ENCODE results near the gene WIPF2.

Gene WIPF2

DNA sequence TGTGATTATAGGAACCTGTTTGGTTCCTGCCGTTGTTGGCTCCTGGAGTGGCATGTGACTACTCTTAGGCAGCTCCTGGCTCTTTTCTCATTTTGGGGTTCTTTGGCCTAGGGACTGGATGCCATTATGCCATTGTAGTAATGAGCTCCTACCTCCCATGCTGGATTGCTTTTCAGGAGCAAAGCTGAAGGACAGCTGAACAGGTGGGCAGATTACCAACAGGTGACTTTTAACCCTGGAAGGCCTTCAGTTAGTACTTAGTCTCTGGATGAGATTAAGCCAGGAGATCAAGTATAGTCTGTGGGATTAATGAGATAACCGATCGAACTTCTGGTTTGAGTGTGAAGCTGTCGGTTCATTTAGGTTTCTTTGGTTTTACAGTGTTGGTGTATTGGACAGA lies 25.2 kb downstream of the WIPF2 start:
- 80% methylated on average over 1 of the region's 4 CpGs for WGBS (ENCODE audit: insufficient coverage)
- POLR2A ChIA-PET, result interaction anchor here (0.7 kb wide), 1 partner anchor 49 kb away, joined by 3 read pairs; no protein-coding TSS in a partner anchor
- H3K36me3 ChIP-seq (ENCODE audit: control insufficient read depth in 4 of 4, insufficient read depth in 4 of 4, low read length in 3 of 4), result peaks cover 0 to 3% (median 1%) of the 10 kb centered on the region in 4 experiments

DNA sequence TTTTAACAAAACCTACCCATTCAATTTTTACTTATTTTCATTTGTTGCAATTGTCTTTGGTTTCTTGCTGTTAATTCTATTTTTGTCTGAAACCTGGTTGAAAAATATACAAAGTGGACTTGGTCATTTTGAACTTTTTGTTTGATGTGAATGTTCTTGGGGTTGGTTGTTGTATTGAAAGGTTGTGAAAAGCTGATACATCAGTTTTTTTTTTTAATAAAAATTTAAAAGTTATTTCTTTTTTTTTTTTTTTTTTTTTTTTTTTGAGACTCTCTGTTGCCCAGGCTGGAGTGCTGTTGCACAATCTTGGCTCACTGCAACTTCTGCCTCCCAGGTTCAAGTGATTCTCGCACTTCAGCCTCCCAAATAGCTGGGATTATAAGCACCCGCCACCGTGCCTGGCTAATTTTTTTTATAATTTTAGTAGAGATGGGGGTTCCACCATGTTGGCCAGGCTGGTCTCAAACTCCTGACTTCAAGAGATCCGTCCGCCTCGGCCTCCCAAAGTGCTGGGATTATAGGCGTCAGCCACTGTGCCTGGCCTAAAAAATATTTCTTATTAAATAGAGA lies 28.9 kb downstream of the WIPF2 start:
- DNase-seq, result no peak
- CTCF ChIA-PET, result no interaction called here
- WGBS (ENCODE audit: insufficient coverage), result 92% methylated on average over 6 of the region's 7 CpGs

More for the DNA sequence above, 25.2 kb downstream of the WIPF2 start:
- Histone ChIP-seq H3K27ac (ENCODE audit: insufficient read depth in 1 of 2, low read depth in 1 of 2, low read length in 2 of 2, poor library complexity in 1 of 2, severe bottlenecking in 2 of 2) (no peak overlapping the region), H3K4me1 (ENCODE audit: control extremely low read depth in 1 of 4, control insufficient read depth in 4 of 4, insufficient read depth in 4 of 4, low read length in 3 of 4) (no peaks in the 10 kb centered on the region), H3K4me3 (ENCODE audit: control insufficient read depth in 1 of 7, extremely low read depth in 1 of 7, insufficient read depth in 4 of 7, low read depth in 2 of 7, low read length in 6 of 7) (no peak overlapping the region), H3K27me3 (replicated peaks in 2 of 5; ENCODE audit: control insufficient read depth in 4 of 5, insufficient read depth in 5 of 5, low read length in 4 of 5) (no peaks in the 10 kb centered on the region), H3K9me3 (ENCODE audit: control extremely low read depth in 1 of 5, control insufficient read depth in 4 of 5, insufficient read depth in 2 of 5, low read depth in 1 of 5, low read length in 4 of 5) (no peaks in the 10 kb centered on the region)
- no peak for DNase-seq
- CTCF ChIA-PET, result interaction anchor here (1.2 kb wide), 1 partner anchor 33 kb away, joined by 3 read pairs; no protein-coding TSS in a partner anchor

DNA sequence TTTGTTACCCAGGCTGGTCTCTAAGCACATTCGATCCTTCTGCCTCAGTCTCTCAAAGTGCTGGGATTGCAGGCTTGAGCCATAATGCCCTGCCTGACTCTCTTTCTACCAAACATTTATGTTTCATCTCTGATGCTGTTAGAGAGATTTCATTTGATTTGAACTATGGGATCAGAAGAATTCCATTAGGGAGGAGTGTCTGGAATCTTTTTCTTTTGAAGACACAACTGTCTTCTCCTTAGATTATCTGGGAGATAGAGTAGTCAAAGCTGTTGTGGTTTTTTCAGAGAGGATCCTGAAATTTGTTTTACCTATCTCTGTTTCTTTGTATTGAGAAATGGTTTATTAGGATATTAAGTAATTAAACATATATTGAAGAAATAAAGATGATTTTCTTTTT lies 29.4 kb downstream of the WIPF2 start:
- Histone ChIP-seq H3K27ac (ENCODE audit: insufficient read depth in 1 of 2, low read depth in 1 of 2, low read length in 2 of 2, poor library complexity in 1 of 2, severe bottlenecking in 2 of 2) (no peak overlapping the region), H3K4me1 (ENCODE audit: control extremely low read depth in 1 of 4, control insufficient read depth in 4 of 4, insufficient read depth in 4 of 4, low read length in 3 of 4) (no peaks in the 10 kb centered on the region), H3K9me3 (ENCODE audit: control extremely low read depth in 1 of 5, control insufficient read depth in 4 of 5, insufficient read depth in 2 of 5, low read depth in 1 of 5, low read length in 4 of 5) (no peaks in the 10 kb centered on the region), H3K4me3 (ENCODE audit: control insufficient read depth in 1 of 7, extremely low read depth in 1 of 7, insufficient read depth in 4 of 7, low read depth in 2 of 7, low read length in 6 of 7) (no peak overlapping the region), H3K36me3 (ENCODE audit: control insufficient read depth in 4 of 4, insufficient read depth in 4 of 4, low read length in 3 of 4) (peaks cover 0 to 3% (median 0%) of the 10 kb centered on the region in 4 experiments), H3K27me3 (replicated peaks in 2 of 5; ENCODE audit: control insufficient read depth in 4 of 5, insufficient read depth in 5 of 5, low read length in 4 of 5) (no peaks in the 10 kb centered on the region)
- ChIA-PET CTCF (no interaction called here), POLR2A (no interaction called here)
- WGBS (ENCODE audit: insufficient coverage), result no CpG with 5 or more reads among the region's 1 CpG
- no peak for DNase-seq

More for the DNA sequence above, 28.9 kb downstream of the WIPF2 start:
- H3K4me3 ChIP-seq (ENCODE audit: control insufficient read depth in 1 of 7, extremely low read depth in 1 of 7, insufficient read depth in 4 of 7, low read depth in 2 of 7, low read length in 6 of 7), result no peak overlapping the region
- H3K27me3 ChIP-seq (replicated peaks in 2 of 5; ENCODE audit: control insufficient read depth in 4 of 5, insufficient read depth in 5 of 5, low read length in 4 of 5), result no peaks in the 10 kb centered on the region
- H3K27ac ChIP-seq (ENCODE audit: insufficient read depth in 1 of 2, low read depth in 1 of 2, low read length in 2 of 2, poor library complexity in 1 of 2, severe bottlenecking in 2 of 2), result no peak overlapping the region
- H3K9me3 ChIP-seq (ENCODE audit: control extremely low read depth in 1 of 5, control insufficient read depth in 4 of 5, insufficient read depth in 2 of 5, low read depth in 1 of 5, low read length in 4 of 5), result no peaks in the 10 kb centered on the region
- peaks cover 0 to 3% (median 0%) of the 10 kb centered on the region in 4 experiments for H3K36me3 ChIP-seq (ENCODE audit: control insufficient read depth in 4 of 4, insufficient read depth in 4 of 4, low read length in 3 of 4)
- H3K4me1 ChIP-seq (ENCODE audit: control extremely low read depth in 1 of 4, control insufficient read depth in 4 of 4, insufficient read depth in 4 of 4, low read length in 3 of 4), result no peaks in the 10 kb centered on the region
- POLR2A ChIA-PET, result no interaction called here

DNA sequence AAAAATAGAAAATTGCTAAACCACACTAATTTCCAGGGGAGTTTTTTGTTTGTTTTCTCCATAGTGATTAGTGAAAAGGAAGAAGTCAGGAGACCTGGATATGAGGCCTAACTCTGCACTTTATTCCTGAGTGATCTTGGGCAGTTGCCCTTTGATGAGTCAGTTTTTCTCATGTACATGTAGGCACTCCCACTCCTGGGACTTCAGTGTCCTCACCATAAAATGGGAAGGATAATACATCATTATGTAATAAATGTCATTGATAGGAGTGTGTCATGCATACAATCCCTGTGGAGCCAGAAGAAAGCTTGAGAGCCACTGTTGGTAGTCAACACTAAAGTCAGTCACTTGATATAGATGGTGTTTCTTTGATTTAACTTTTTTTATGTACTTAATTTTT lies 32.5 kb downstream of the WIPF2 start:
- DNase-seq, result no peak
- H3K4me1 ChIP-seq (ENCODE audit: control extremely low read depth in 1 of 4, control insufficient read depth in 4 of 4, insufficient read depth in 4 of 4, low read length in 3 of 4), result no peaks in the 10 kb centered on the region
- POLR2A ChIA-PET, result no interaction called here
- CTCF ChIA-PET, result no interaction called here
- no peaks in the 10 kb centered on the region for H3K9me3 ChIP-seq (ENCODE audit: control extremely low read depth in 1 of 5, control insufficient read depth in 4 of 5, insufficient read depth in 2 of 5, low read depth in 1 of 5, low read length in 4 of 5)
- peaks cover 2 to 6% (median 5%) of the 10 kb centered on the region in 4 experiments for H3K36me3 ChIP-seq (ENCODE audit: control insufficient read depth in 4 of 4, insufficient read depth in 4 of 4, low read length in 3 of 4)
- H3K27me3 ChIP-seq (replicated peaks in 2 of 5; ENCODE audit: control insufficient read depth in 4 of 5, insufficient read depth in 5 of 5, low read length in 4 of 5), result no peaks in the 10 kb centered on the region
- no peak overlapping the region for H3K27ac ChIP-seq (ENCODE audit: insufficient read depth in 1 of 2, low read depth in 1 of 2, low read length in 2 of 2, poor library complexity in 1 of 2, severe bottlenecking in 2 of 2)
- no peak overlapping the region for H3K4me3 ChIP-seq (ENCODE audit: control insufficient read depth in 1 of 7, extremely low read depth in 1 of 7, insufficient read depth in 4 of 7, low read depth in 2 of 7, low read length in 6 of 7)

DNA sequence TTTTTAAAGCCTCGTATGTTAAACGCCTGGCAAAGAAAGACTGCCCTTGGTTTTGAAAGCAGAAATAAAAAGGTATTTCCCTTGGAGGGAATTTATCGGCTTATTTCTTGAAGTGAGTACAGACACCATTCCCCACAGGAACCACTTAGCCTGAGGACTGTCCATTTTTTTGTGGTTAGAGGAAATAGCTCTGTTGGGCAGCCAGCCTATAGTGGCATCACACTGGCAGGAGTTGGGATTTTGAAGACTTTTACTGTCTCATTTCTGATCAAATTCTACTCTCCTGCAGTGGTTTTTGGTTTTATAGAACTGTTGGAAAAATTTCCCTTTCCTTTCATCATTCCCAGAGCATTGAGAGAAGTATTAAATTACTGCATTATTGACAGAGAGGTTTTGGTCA lies 34.5 kb downstream of the WIPF2 start:
- ChIA-PET CTCF (no interaction called here), POLR2A (interaction anchor here (0.6 kb wide), 1 partner anchor 9 kb away, joined by 3 read pairs; no protein-coding TSS in a partner anchor)

DNA sequence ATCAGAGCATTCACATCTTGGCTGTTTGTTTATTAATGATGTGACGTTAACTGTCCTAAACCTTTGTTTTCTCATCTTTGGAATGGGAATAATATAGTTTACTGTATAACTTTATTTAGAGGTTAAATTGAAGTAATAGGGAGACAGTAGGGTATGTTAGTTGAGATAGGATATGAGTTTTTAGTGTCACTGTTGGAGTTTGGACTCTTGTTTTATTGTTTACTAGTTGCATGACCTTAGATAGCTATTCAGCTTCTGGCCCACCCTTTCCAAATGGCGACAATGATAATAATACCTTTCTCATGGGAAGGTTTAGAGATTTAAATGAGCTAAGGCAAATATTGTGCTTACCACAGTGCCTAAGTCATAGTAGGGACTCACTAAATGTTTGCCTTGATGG lies 40.4 kb downstream of the WIPF2 start:
- H3K9me3 ChIP-seq (ENCODE audit: control extremely low read depth in 1 of 5, control insufficient read depth in 4 of 5, insufficient read depth in 2 of 5, low read depth in 1 of 5, low read length in 4 of 5), result no peaks in the 10 kb centered on the region
- H3K4me3 ChIP-seq (ENCODE audit: control insufficient read depth in 1 of 7, extremely low read depth in 1 of 7, insufficient read depth in 4 of 7, low read depth in 2 of 7, low read length in 6 of 7), result no peak overlapping the region
- H3K4me1 ChIP-seq (ENCODE audit: control extremely low read depth in 1 of 4, control insufficient read depth in 4 of 4, insufficient read depth in 4 of 4, low read length in 3 of 4), result no peaks in the 10 kb centered on the region
- WGBS (ENCODE audit: insufficient coverage), result 100% methylated on average over 1 of the region's 2 CpGs
- ChIA-PET CTCF (interaction anchor here (1.1 kb wide), 1 partner anchor 58 kb away, joined by 3 read pairs; no protein-coding TSS in a partner anchor), POLR2A (interaction anchor here (0.6 kb wide), 1 partner anchor 38 kb away, joined by 5 read pairs; no protein-coding TSS in a partner anchor)
- H3K27me3 ChIP-seq (replicated peaks in 2 of 5; ENCODE audit: control insufficient read depth in 4 of 5, insufficient read depth in 5 of 5, low read length in 4 of 5), result no peaks in the 10 kb centered on the region
- no peak for DNase-seq
- H3K27ac ChIP-seq (ENCODE audit: insufficient read depth in 1 of 2, low read depth in 1 of 2, low read length in 2 of 2, poor library complexity in 1 of 2, severe bottlenecking in 2 of 2), result no peak overlapping the region
- peaks cover 14 to 65% (median 35%) of the 10 kb centered on the region in 4 experiments for H3K36me3 ChIP-seq (ENCODE audit: control insufficient read depth in 4 of 4, insufficient read depth in 4 of 4, low read length in 3 of 4)

More for the DNA sequence above, 34.5 kb downstream of the WIPF2 start:
- Histone ChIP-seq H3K9me3 (ENCODE audit: control extremely low read depth in 1 of 5, control insufficient read depth in 4 of 5, insufficient read depth in 2 of 5, low read depth in 1 of 5, low read length in 4 of 5) (no peaks in the 10 kb centered on the region), H3K36me3 (ENCODE audit: control insufficient read depth in 4 of 4, insufficient read depth in 4 of 4, low read length in 3 of 4) (peaks cover 4 to 21% (median 14%) of the 10 kb centered on the region in 4 experiments), H3K27me3 (replicated peaks in 2 of 5; ENCODE audit: control insufficient read depth in 4 of 5, insufficient read depth in 5 of 5, low read length in 4 of 5) (no peaks in the 10 kb centered on the region), H3K4me3 (ENCODE audit: control insufficient read depth in 1 of 7, extremely low read depth in 1 of 7, insufficient read depth in 4 of 7, low read depth in 2 of 7, low read length in 6 of 7) (no peak overlapping the region), H3K4me1 (ENCODE audit: control extremely low read depth in 1 of 4, control insufficient read depth in 4 of 4, insufficient read depth in 4 of 4, low read length in 3 of 4) (no peaks in the 10 kb centered on the region), H3K27ac (ENCODE audit: insufficient read depth in 1 of 2, low read depth in 1 of 2, low read length in 2 of 2, poor library complexity in 1 of 2, severe bottlenecking in 2 of 2) (no peak overlapping the region)
- DNase-seq, result no peak
- no CpG with 5 or more reads among the region's 3 CpGs for WGBS (ENCODE audit: insufficient coverage)

DNA sequence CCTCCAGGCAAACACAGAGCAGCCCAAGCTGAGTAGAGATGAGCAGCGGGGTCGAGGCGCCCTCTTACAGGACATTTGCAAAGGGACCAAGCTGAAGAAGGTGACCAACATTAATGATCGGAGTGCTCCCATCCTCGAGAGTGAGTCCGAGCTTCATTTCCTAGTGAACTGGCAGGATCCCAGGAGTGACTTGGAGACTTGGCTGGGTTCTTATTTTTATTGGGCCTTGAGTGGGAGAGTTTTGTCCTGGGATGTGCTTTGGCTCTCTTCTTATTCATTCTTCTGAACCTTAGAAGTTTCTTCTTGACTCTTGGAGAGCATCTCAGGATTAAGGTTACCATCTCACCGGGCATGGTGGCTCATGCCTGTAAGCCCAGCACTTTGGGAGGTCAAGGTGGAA lies 41.4 kb downstream of the WIPF2 start:
- ChIA-PET CTCF (no interaction called here), POLR2A (no interaction called here)
- Histone ChIP-seq H3K4me3 (ENCODE audit: control insufficient read depth in 1 of 7, extremely low read depth in 1 of 7, insufficient read depth in 4 of 7, low read depth in 2 of 7, low read length in 6 of 7) (no peak overlapping the region), H3K36me3 (ENCODE audit: control insufficient read depth in 4 of 4, insufficient read depth in 4 of 4, low read length in 3 of 4) (peaks cover 17 to 75% (median 42%) of the 10 kb centered on the region in 4 experiments), H3K27me3 (replicated peaks in 2 of 5; ENCODE audit: control insufficient read depth in 4 of 5, insufficient read depth in 5 of 5, low read length in 4 of 5) (no peaks in the 10 kb centered on the region), H3K4me1 (ENCODE audit: control extremely low read depth in 1 of 4, control insufficient read depth in 4 of 4, insufficient read depth in 4 of 4, low read length in 3 of 4) (no peaks in the 10 kb centered on the region), H3K9me3 (ENCODE audit: control extremely low read depth in 1 of 5, control insufficient read depth in 4 of 5, insufficient read depth in 2 of 5, low read depth in 1 of 5, low read length in 4 of 5) (no peaks in the 10 kb centered on the region), H3K27ac (ENCODE audit: insufficient read depth in 1 of 2, low read depth in 1 of 2, low read length in 2 of 2, poor library complexity in 1 of 2, severe bottlenecking in 2 of 2) (no peak overlapping the region)
- 100% methylated on average over 4 of the region's 7 CpGs for WGBS (ENCODE audit: insufficient coverage)
- no peak for DNase-seq

Data from common myeloid progenitor, CD34-positive (primary cell).